Measurements from ENCODE around the gene SLC25A52.
"Not testable (repeated sequence)": the region's sequence is repeated elsewhere in the genome, so short reads cannot be mapped to it uniquely, and the experiment has no call there.

The SLC25A52 gene

DNA sequence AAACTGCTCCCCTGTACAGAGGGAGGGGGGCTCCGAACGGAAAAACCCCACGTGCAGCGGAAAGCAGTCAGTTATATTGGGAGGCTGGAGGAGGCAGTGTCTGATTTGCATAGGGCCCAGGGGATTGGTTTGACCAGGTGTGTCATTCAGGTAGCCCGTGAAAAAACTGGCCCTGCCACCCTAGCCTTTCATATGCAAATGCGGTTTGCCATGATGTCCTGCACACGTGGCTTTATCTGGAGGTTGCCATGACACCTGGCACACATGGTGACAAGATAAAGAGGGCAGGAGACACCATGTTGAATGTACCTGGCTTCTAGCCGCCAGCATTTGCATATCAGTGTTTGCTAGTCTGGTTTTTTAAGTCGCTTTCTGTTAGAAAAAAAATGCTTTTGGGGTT lies 20.5 kb downstream of the SLC25A52 start:
- DNase-seq (ENCODE audit: low read depth), result no peak
- TF ChIP-seq, protein P1, sequence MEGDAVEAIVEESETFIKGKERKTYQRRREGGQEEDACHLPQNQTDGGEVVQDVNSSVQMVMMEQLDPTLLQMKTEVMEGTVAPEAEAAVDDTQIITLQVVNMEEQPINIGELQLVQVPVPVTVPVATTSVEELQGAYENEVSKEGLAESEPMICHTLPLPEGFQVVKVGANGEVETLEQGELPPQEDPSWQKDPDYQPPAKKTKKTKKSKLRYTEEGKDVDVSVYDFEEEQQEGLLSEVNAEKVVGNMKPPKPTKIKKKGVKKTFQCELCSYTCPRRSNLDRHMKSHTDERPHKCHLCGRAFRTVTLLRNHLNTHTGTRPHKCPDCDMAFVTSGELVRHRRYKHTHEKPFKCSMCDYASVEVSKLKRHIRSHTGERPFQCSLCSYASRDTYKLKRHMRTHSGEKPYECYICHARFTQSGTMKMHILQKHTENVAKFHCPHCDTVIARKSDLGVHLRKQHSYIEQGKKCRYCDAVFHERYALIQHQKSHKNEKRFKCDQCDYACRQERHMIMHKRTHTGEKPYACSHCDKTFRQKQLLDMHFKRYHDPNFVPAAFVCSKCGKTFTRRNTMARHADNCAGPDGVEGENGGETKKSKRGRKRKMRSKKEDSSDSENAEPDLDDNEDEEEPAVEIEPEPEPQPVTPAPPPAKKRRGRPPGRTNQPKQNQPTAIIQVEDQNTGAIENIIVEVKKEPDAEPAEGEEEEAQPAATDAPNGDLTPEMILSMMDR (conservative IDR thresholded peaks at IDR 0.05; ENCODE audit: low read length), result no peak
- H3K4me3 ChIP-seq (ENCODE audit: low read length), result no peak overlapping the region

DNA sequence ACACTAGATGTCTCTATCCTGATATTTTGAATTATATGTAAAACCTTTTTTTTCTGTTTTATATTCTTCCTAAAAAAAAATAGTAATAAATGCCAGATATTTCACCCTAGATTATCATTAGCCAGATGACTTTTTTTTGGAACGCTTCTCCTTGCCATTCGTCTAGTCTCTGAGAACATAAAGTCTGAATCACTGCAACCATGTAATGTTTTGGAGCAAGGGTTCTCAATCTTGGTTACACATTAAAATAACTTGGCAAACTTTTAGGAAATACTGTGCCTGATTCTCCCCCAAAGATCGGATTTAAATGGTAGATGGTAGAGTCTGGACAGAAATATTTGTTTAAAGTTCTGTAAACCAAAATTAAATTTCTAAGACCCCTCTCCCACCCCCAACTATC lies 21.0 kb downstream of the SLC25A52 start:
- no peak overlapping the region for H3K4me3 ChIP-seq (ENCODE audit: low read length)

DNA sequence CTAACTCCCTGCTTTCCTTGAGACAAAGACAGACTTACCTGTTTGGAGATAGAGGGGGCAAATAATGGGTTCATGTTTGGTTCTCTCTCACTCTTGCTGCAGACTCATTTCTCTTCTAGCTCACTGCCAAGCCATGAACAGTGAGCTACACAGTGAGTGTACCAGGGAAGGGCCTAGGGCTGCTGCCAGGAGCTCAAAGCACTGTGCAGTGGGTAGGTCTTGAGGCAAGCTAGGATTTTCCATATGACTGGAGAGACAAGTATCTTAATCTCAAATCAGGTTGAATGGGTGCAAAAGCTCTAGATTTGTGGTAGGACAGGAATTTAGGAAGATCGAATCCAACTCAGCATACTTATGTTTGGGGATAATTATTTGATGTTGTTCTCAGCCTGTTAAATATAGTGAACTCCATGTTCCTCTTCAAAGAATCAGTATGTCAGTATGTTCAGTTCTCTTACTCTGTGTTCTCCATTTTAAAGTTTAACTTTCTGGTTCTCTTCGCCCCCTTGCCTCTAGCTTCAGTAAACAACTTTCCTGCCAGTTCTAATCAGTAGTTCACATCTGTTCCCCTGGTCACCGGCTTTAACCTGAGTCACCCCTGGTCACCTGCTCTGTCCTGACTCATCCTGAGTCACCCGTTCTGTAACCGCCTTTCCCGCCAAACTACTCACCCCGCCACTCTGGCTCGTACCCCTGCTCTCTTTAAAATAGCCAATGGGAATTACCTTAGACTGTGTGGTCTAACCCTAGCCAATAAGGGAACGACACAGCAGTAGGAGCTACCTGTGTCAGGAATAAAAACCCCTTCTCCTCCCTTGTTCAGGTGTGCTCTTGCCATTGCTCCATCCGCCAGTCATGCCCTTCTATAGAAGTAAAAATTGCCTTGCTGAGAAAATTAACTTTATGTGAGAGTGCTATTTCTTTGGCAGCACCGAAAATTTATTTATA lies 21.9 kb downstream of the SLC25A52 start:
- TF ChIP-seq, protein P1 (conservative IDR thresholded peaks at IDR 0.05; ENCODE audit: low read length), result no peak
- DNase-seq (ENCODE audit: low read depth), result no peak
- H3K4me3 ChIP-seq (ENCODE audit: low read length), result no peak overlapping the region

More for the DNA sequence above, 21.0 kb downstream of the SLC25A52 start:
- DNase-seq (ENCODE audit: low read depth), result no peak
- TF ChIP-seq, protein P1 (conservative IDR thresholded peaks at IDR 0.05; ENCODE audit: low read length), result no peak

DNA sequence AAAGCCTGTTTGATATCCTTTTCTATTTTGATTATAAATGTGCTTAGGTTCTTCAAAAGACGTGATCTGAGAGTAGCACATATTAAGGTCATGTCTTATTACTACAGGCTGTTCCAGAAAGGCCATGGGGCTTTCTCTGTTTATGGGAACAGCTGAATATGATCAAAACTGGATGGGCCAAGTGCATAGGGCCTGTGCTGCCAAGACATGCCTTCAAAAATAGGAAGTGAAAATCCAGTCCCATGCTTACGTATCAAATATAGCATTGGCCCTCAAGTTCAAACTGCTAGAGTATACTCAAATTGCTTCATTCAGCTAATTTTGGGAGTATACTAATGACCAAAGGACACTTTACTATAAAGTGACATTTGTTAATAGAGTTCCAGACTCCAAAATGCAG lies 24.1 kb downstream of the SLC25A52 start:
- TF ChIP-seq, protein P1 (conservative IDR thresholded peaks at IDR 0.05; ENCODE audit: low read length), result no peak
- H3K4me3 ChIP-seq (ENCODE audit: low read length), result no peak overlapping the region
- DNase-seq (ENCODE audit: low read depth), result no peak

DNA sequence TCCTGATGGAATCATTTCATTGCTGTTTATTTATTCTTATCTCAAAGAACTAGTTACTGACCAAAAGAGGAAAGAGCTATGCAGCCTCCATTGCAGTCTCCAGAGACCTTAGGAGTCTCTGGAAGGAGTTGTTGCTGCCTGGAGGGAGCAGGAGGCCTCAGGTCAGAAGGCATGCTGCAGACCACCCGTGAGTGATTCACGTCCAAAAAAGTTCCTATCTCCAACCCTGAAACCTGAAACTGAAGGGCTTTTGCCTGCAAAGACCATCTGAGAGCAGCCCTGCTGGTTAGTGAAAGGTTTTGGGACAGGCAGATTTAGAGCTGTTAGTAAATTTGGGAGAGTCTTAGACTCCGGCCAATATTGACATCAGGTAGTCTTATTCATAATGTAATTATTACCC lies 29.1 kb downstream of the SLC25A52 start:
- no peak overlapping the region for H3K4me3 ChIP-seq (ENCODE audit: low read length)
- TF ChIP-seq, protein P1 (conservative IDR thresholded peaks at IDR 0.05; ENCODE audit: low read length), result no peak
- DNase-seq (ENCODE audit: low read depth), result no peak

DNA sequence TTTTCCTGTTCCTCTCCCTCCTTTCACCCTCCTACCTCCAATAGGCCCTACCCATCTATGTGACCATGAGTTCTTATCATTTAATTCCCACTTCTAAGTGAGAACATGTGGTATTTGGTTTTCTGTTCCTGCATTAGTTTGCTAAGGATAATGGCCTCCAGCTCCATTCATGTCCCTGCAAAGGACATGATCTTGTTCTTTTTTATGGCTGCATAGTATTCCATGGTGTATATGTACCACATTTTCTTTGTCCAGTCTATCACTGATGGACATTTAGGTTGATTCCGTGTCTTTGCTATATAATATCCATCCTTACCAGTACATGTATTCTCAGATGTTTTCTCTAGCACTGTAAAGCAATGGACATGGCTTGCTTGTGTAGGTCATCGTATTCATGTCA lies 31.5 kb downstream of the SLC25A52 start:
- not testable (repeated sequence) for H3K4me3 ChIP-seq (ENCODE audit: low read length); DNase-seq (ENCODE audit: low read depth)

DNA sequence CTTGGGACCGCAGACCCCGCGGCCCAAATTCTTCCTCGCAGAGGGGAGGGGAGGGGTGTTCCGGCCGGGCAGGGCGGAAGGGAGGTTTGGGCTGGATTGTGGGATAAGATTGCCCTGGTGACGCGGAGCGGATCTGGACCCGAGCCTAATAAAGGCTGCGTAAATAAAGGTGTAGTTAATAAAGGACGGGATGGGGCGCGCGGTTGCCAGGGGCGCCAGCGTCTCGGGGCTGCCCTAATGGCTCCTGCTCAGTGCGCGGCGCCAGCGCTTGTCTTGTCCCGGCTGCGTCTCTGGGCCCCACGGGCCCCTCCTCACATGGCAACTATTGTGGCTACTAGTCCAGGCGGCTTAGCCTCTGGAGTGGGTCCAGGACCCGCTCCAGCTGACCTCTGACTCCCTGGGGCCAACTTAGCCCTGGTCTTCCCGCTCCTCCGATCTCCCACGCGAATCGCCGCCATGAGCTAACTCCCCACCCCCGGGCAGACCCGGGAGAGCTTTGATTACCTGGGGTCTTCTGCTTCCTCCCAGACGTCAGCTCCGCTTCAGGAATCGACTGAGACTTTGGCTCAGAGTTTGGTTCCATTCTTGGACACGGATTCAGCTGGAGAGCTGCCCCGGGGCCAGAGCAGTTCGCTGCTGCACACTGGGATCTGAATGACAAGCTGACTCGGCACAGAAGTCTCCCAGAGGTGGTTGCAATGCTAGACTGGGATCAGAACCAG lies 36.5 kb downstream of the SLC25A52 start:
- H3K4me3 ChIP-seq (ENCODE audit: low read length), result peak overlapping the region; percentile 55
- TF ChIP-seq, protein P1 (conservative IDR thresholded peaks at IDR 0.05; ENCODE audit: low read length), result no peak
- DNase-seq (ENCODE audit: low read depth), result peak; percentile 2
